Lung microvascular endothelial cell (primary cell): ENCODE measurements around the gene LDLRAD4. TPM values are rescaled to one million over a fixed set of nuclear protein-coding genes. Genes with fewer than 3 reads are reported as not detected.

Experiments used
- DNase-seq, 2 donors: peaks; one replicate each; pipeline versions ENCODE4 v3.0.0 to v3.0.0-alpha.2; 2010; ENCODE audit warnings: low read depth in 2 of 2
- total RNA-seq: library from RNA; depleted of rRNA; stranded (reverse); fragments of >200 nt; gene quantifications from 2 replicates; pipeline ENCODE4 v1.2.1, GENCODE V29; 2014

The LDLRAD4 gene
- total RNA-seq = 6.3 and 22.2 TPM in 2 replicates

DNA sequence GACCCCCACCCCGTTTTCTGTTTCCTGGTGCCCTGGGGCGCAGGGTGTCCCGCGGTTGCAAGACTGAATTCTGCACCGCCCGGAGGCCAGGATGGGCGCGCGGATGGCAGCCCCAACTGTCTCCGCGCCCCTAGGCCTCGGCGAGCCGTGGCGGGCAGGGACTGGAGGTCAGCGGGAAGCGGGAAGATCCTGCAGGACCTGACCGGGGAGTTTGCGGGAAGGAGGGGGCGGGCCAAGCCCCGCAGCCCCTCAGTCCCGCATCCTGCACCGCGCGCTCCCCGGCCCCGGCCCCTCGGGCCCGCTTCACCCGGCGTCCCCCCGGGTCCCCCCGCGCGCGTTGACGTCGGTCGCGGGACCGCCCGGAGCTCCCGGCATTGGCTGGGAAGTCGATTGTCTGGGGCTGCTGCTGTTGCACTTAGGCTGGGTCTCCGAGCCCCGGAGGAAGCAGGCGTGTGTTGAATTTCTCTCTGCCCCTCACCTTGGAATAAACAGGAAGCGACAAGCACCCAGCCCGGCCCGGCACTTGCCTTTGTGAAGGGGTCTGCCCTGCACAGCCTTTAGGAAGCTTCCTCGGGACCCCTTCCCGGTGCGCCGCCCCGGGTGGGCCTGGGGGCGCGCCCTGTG lies at the start of gene LDLRAD4:
Gene LDLRAD4 (plus strand): TSS at position 393 of the 624 bp plus-strand sequence.
- peak; percentile 5 to 51 for DNase-seq

- DNase-seq = no peak
Measured at GRCh38 chr18:13173578-13174145, 44.9 kb upstream of the LDLRAD4 start.

DNA sequence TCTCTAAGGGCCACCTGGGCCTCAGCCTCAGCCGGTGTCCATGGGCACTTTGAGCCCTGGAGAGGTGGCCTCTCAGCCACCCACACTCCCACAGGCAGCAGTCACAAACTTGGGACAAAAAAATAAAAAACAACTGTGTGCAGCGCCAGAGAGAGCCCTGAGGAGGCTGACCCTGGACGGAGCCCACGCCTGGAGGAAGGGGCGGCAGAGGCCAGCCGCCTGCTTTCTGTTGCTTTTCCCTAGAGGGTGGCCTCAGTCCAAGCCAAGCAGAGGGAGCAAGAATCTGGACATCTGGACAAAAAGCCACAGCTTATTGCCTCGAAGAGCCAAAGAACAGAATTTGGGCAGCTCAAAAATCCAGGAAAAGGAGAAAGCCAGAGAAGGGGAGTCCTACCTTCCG lies 43.3 kb upstream of the LDLRAD4 start:
- DNase-seq = no peak

GRCh38 chr18:13175754-13176210 lies 42.8 kb upstream of the LDLRAD4 start:
- peak in 1 of 2 donors; percentile 78 for DNase-seq

DNA sequence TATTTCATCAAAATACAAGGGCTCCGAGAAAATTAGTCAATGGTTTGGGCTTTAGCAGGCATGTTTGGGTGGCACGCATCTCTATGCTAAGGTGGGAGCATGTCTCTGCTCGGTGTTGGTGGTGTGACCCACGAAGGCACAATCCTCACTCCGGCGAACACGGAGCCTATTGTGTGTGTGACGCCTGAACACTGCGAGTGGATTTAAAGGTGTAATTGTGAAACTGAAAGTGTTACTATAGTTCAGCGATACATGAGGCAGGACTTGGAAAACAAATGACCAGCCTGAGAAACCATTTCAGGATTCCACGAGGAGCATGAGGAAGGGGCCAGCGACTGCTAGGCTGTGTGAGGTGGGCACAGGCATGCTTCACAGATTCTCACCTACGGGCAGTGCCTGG lies 41.7 kb upstream of the LDLRAD4 start:
- DNase-seq = peak in 1 of 2 donors; percentile 43

GRCh38 chr18:13178197-13178596 lies 40.4 kb upstream of the LDLRAD4 start:
- DNase-seq = no peak

GRCh38 chr18:13178976-13179375 lies 39.6 kb upstream of the LDLRAD4 start:
- no peak for DNase-seq

GRCh38 chr18:13179566-13180113 lies 38.9 kb upstream of the LDLRAD4 start:
- DNase-seq = no peak

- DNase-seq = no peak
Measured at GRCh38 chr18:13180614-13181375, 37.8 kb upstream of the LDLRAD4 start.

GRCh38 chr18:13181765-13182164 lies 36.8 kb upstream of the LDLRAD4 start:
- DNase-seq = no peak

DNA sequence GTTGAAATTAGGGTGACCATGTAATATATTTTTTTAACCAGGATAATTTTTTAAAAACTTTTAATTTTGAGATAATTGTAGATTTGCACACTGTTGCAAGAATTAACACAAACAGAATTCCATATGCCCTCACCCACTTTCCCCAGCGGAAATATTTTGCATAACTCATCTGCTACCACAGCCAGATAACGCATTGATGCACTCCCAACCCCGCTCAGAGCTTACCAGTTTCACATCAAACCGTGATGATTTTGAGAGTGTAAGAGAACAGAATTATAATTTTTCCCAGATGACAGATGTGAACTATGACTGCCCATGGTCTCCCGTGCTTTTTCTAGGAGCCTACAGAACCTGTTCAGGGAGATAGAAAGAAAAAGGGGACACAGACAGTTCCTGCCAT lies 35.2 kb upstream of the LDLRAD4 start:
- DNase-seq = no peak

DNA sequence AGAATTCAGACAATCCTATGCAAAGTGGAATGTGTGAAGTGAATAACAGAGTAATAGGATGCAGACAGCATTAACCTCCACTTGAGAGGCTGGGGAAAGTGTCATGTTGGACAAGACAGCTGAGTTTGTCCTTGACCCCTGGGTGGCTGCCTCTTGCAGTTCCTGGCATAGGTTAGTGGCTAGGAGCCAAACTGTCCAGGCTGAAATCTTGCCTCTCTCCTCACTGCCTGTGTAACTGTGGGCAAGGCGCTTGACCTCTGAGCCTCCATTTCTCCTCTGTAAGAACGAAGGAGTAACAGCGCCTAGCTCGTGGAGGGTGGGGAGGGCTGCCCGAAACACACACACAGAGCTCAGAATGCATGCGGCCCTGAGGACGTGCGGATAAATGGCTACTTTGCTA lies 34.8 kb upstream of the LDLRAD4 start:
- DNase-seq = no peak

DNA sequence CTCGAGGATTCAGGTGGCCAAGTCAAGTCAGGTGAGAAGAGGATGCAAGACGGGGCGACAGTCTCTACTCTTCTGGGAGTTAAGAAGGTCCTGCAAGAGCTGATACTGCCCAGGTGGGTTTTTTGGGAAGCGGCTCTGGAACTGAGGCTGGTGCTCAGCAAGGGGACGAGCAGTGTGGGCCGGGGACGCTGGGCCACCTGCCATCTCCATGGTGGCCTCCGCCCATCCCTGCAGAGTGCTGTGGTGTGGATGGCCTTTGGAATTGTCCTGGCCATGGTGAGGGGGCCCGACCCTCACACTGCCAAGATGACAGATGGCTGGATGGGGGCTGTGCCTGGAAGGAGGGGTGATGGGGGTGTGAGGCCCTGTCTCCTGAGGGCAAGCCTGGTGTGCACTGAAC lies 34.2 kb upstream of the LDLRAD4 start:
- no peak for DNase-seq

- no peak for DNase-seq
Measured at GRCh38 chr18:13185675-13186198, 32.8 kb upstream of the LDLRAD4 start.

GRCh38 chr18:13186687-13187086 lies 31.9 kb upstream of the LDLRAD4 start:
- no peak for DNase-seq

DNA sequence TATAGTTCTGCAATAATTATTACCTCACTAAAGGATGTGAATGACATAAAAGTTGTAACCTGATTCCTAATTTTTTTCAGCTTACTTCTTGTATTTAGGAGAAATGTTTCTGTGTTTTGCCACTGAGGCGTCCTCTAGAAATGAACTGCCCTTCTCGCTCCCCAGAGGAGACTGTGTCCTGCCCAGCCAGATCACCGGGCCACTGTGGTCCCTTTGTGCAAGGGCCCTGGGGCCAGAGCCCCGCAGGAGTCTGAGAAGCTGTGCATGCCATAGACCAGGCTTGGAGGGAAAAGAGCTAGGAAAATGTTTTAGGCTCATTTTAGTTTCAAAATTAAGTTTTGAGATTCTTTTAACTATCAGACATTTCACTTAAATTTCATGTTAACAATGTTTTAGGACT lies 31.1 kb upstream of the LDLRAD4 start:
- DNase-seq = no peak

- DNase-seq = no peak
Measured at GRCh38 chr18:13191031-13191430, 27.5 kb upstream of the LDLRAD4 start.

- no peak for DNase-seq
Measured at GRCh38 chr18:13191779-13192178, 26.8 kb upstream of the LDLRAD4 start.

DNA sequence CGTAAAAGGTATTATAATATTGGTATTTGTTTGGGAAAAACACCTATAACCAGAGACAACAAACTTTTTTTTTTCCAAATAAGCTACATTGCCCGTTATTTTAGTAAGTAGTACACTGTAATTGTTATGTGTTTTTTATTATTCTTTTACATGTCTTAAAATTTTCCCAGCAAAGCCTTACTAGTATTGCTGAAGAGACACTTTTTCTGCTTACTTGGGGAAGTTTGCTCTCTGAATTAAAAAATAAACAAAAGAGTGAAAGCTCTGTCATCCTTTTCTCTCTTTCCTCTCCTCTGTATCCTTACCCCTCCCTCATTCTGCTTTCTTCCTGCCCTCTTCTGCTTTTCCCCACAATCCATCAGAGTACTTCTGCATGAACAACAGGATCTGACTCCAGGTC lies 25.6 kb upstream of the LDLRAD4 start:
- DNase-seq = no peak

GRCh38 chr18:13194239-13194638 lies 24.3 kb upstream of the LDLRAD4 start:
- DNase-seq = no peak

GRCh38 chr18:13198701-13199100 lies 19.9 kb upstream of the LDLRAD4 start:
- DNase-seq = no peak

DNA sequence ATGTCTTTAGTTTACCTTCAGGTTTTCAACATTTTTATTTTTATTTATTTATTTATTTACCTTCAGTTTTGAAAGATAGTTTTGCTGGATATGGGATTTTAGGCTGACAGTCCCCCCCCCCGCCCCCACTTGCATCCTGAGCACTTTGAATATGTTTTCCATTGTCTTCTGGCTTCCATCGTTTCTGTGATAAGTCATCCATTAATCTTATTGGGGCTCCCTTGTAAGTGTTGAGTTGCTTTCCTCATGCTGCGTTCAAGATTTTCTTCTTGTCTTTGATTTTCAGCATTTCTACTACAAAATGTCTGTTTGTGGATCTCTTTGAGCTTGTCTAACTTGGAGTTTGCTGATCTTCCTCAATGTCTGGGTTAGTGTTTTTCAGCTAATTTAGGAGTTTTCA lies 19.4 kb upstream of the LDLRAD4 start:
- DNase-seq = no peak
